MM.1S (cell line): ENCODE data around the gene METTL18.

Experiments
- DNase-seq: peaks from one replicate; pipeline ENCODE4 v3.0.0-alpha.2; 2015
- H2AFZ ChIP-seq: fragments of 300-600 bp; sonication (generic); 2 replicates; pipeline ENCODE4 v1.6.0; 2016; ENCODE audit warnings: antibody characterized with exemption, low read length
- H3F3A ChIP-seq: fragments of 300-600 bp; sonication (generic); 2 replicates; pipeline ENCODE4 v1.6.1; 2016; ENCODE audit warnings: mild to moderate bottlenecking, antibody characterized with exemption, low read length, moderate library complexity, mixed read lengths; ENCODE audit not compliant: insufficient read depth
- H3K27ac ChIP-seq: fragments of 300-600 bp; sonication (generic); 2 replicates; pipeline ENCODE4 v1.5.1; 2016; ENCODE audit warnings: mild to moderate bottlenecking, low read length
- H3K27me3 ChIP-seq: fragments of 300-600 bp; sonication (generic); replicated peaks from 2 replicates; pipeline ENCODE4 v1.6.0; 2016; ENCODE audit warnings: low read length; ENCODE audit not compliant: insufficient read depth
- H3K36me3 ChIP-seq: fragments of 300-600 bp; sonication (generic); replicated peaks from 2 replicates; pipeline ENCODE4 v1.6.1; 2016; ENCODE audit warnings: mild to moderate bottlenecking, low read length, mixed read lengths; ENCODE audit not compliant: insufficient read depth
- H3K4me1 ChIP-seq: fragments of 300-600 bp; sonication (generic); 2 replicates; pipeline ENCODE4 v1.6.1; 2016; ENCODE audit warnings: low read length, mixed read lengths
- H3K4me2 ChIP-seq: fragments of 300-600 bp; sonication (generic); 2 replicates; pipeline ENCODE4 v1.6.0; 2016; ENCODE audit warnings: low read depth, low read length
- H3K4me3 ChIP-seq: fragments of 300-600 bp; sonication (generic); 2 replicates; pipeline ENCODE4 v1.5.1; 2016; ENCODE audit warnings: low read length, mixed read lengths
- H3K79me2 ChIP-seq: fragments of 300-600 bp; sonication (generic); 2 replicates; pipeline ENCODE4 v1.6.1; 2016; ENCODE audit warnings: mixed run types, low read length, mixed read lengths
- H3K9ac ChIP-seq: fragments of 300-600 bp; sonication (generic); 2 replicates; pipeline ENCODE4 v1.6.1; 2016; ENCODE audit warnings: low read length, mixed read lengths
- H3K9me2 ChIP-seq: fragments of 300-600 bp; sonication (generic); replicated peaks from 2 replicates; pipeline ENCODE4 v1.6.1; 2016; ENCODE audit warnings: mild to moderate bottlenecking, low read length, mixed read lengths; ENCODE audit not compliant: insufficient read depth
- H3K9me3 ChIP-seq: fragments of 300-600 bp; sonication (generic); replicated peaks from 2 replicates; pipeline ENCODE4 v1.6.1; 2016; ENCODE audit warnings: mild to moderate bottlenecking, low read length, mixed read lengths; ENCODE audit not compliant: insufficient read depth
- H4K20me1 ChIP-seq: fragments of 300-600 bp; sonication (generic); 2 replicates; pipeline ENCODE4 v1.6.1; 2016; ENCODE audit warnings: mild to moderate bottlenecking, low read length, moderate library complexity, mixed read lengths; ENCODE audit not compliant: insufficient read depth
- CTCF ChIP-seq: fragments of 300-600 bp; sonication (generic); IDR thresholded peaks from 2 replicates; pipeline ENCODE4 v1.5.1; 2016; ENCODE audit warnings: antibody characterized with exemption, low read length, mixed read lengths
- EZH2 ChIP-seq: fragments of 300-600 bp; sonication (generic); optimal IDR thresholded peaks from 2 replicates; pipeline ENCODE3; 2017; ENCODE audit warnings: low read depth, mild to moderate bottlenecking, antibody characterized with exemption, low read length, mixed read lengths
- EZH2phosphoT487 ChIP-seq: fragments of 300-600 bp; sonication (generic); IDR thresholded peaks from 2 replicates; pipeline ENCODE4 v1.6.1; 2018; ENCODE audit warnings: antibody characterized with exemption, low read length

The METTL18 gene

GRCh38 chr1:169785267-169785666 is 9.4 kb downstream of the METTL18 start:
- Histone ChIP-seq H3K9me3 (no peaks in the 10 kb centered on the region), H3K4me1 (no peaks in the 10 kb centered on the region), H4K20me1 (no peaks in the 10 kb centered on the region), H3K4me2 (no peak overlapping the region), H3K27ac (no peak overlapping the region), H3K36me3 (no peaks in the 10 kb centered on the region), H3K27me3 (no peaks in the 10 kb centered on the region), H3F3A (no peaks in the 10 kb centered on the region), H3K4me3 (no peak overlapping the region), H3K9ac (no peak overlapping the region), H3K79me2 (no peaks in the 10 kb centered on the region), H2AFZ (no peak overlapping the region), H3K9me2 (no peaks in the 10 kb centered on the region)
- DNase-seq, result no peak
- TF ChIP-seq EZH2, result no peak
- no peak for TF ChIP-seq CTCF
- TF ChIP-seq EZH2phosphoT487, result no peak

- no peaks in the 10 kb centered on the region for H3K9me2 ChIP-seq
- no peak for DNase-seq
- H3K27me3 ChIP-seq, result no peaks in the 10 kb centered on the region
- no peak overlapping the region for H3K9ac ChIP-seq
- no peaks in the 10 kb centered on the region for H3K9me3 ChIP-seq
- no peaks in the 10 kb centered on the region for H3K4me1 ChIP-seq
- H3K4me3 ChIP-seq, result no peak overlapping the region
- no peaks in the 10 kb centered on the region for H3F3A ChIP-seq
- H3K79me2 ChIP-seq, result no peaks in the 10 kb centered on the region
- TF ChIP-seq EZH2phosphoT487, result no peak
- H3K27ac ChIP-seq, result no peak overlapping the region
- H2AFZ ChIP-seq, result no peak overlapping the region
- H3K36me3 ChIP-seq, result no peaks in the 10 kb centered on the region
- H4K20me1 ChIP-seq, result no peaks in the 10 kb centered on the region
- no peak overlapping the region for H3K4me2 ChIP-seq
Measured at GRCh38 chr1:169784102-169784501, 10.6 kb downstream of the METTL18 start.

GRCh38 chr1:169782596-169782995 is 12.1 kb downstream of the METTL18 start:
- Histone ChIP-seq H3K4me1 (no peaks in the 10 kb centered on the region), H3K9ac (no peak overlapping the region), H3K27me3 (no peaks in the 10 kb centered on the region), H4K20me1 (no peaks in the 10 kb centered on the region), H3K9me2 (no peaks in the 10 kb centered on the region), H3K79me2 (no peaks in the 10 kb centered on the region), H3K27ac (no peak overlapping the region), H3K9me3 (no peaks in the 10 kb centered on the region), H3K36me3 (no peaks in the 10 kb centered on the region), H2AFZ (no peak overlapping the region), H3K4me3 (no peak overlapping the region), H3F3A (no peaks in the 10 kb centered on the region), H3K4me2 (no peak overlapping the region)
- DNase-seq, result no peak
- no peak for TF ChIP-seq EZH2
- no peak for TF ChIP-seq EZH2phosphoT487
- TF ChIP-seq CTCF, result no peak

GRCh38 chr1:169779970-169780369 is 14.7 kb downstream of the METTL18 start:
- Histone ChIP-seq H2AFZ (no peak overlapping the region), H3K27ac (no peak overlapping the region), H3K36me3 (no peaks in the 10 kb centered on the region), H3K79me2 (no peaks in the 10 kb centered on the region), H4K20me1 (no peaks in the 10 kb centered on the region), H3K9me2 (no peaks in the 10 kb centered on the region), H3K4me1 (no peaks in the 10 kb centered on the region), H3F3A (no peaks in the 10 kb centered on the region), H3K9ac (no peak overlapping the region), H3K4me3 (no peak overlapping the region), H3K4me2 (no peak overlapping the region), H3K9me3 (no peaks in the 10 kb centered on the region), H3K27me3 (no peaks in the 10 kb centered on the region)
- TF ChIP-seq CTCF (no peak), EZH2 (no peak), EZH2phosphoT487 (no peak)
- no peak for DNase-seq
